ENCODE measurements around the gene ZNF81. TPM values are rescaled to one million over a fixed set of nuclear protein-coding genes. Genes with fewer than 3 reads are reported as not detected.

ZNF81 gene
- total and polyA plus RNA-seq, 2 of the 4 experiments (the other 2 are of a cell fraction) = 2.1 to 4.5 TPM

DNA sequence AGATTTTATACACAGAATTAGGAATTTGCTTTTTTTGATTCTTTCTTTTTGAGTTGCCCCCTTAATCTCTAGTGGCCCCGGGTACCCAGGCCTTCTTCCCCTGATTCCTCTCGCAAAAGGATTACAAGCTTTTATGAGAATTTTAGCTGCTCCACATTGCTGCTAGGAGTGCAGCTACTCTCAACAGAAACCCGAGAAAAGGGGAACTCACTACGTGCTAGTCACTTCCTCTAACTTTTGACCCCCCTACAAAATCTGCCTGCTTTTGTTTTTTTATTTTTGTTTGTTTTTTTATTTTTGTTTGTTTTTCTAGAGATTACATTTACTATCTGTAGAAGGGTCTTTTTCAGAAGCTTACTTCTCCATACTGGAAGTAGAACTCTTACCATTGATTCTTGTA is 64.1 kb downstream of the ZNF81 start:
- H3K4me3 ChIP-seq (ENCODE audit: insufficient read depth, low read depth, low read length) = no peak overlapping the region
- intact Hi-C loops (cut with micrococcal nuclease) = no loop called here
- H3K9me3 ChIP-seq (ENCODE audit: control insufficient read depth, insufficient read depth, low read length) = no peaks in the 10 kb centered on the region
- no peaks in the 10 kb centered on the region for H3K9me1 ChIP-seq (ENCODE audit: insufficient read depth, low read length)
- no peak overlapping the region for H3K4ac ChIP-seq (ENCODE audit: low read depth, low read length)
- in situ Hi-C loops (cut with MboI; ENCODE audit: low sequenced_read_pairs) = no loop called here
- ATAC-seq (ENCODE audit: low read depth) (no peak), DNase-seq (no peak)
- no peak overlapping the region for H2AK5ac ChIP-seq (ENCODE audit: low read depth, low read length)
- ChIA-PET CTCF (no interaction called here), POLR2A (ENCODE audit: unreplicated experiment) (no interaction called here)
- H4K20me1 ChIP-seq (ENCODE audit: insufficient read depth, low read length) = no peaks in the 10 kb centered on the region
- H4K8ac ChIP-seq (ENCODE audit: low read depth in 2 of 2, low read length in 2 of 2) = no peak overlapping the region
- WGBS, 2 experiments (ENCODE audit: extremely low coverage in 2 of 2, insufficient read length in 1 of 2) = 100% methylated on average over 1 of the region's 4 CpGs; no CpG with 5 or more reads in 1 of the 2 experiments
- no peak overlapping the region for H2BK15ac ChIP-seq (ENCODE audit: low read depth, low read length)
- no TSS peak for BruUV-seq (replicated peaks)
- H2BK5ac ChIP-seq (ENCODE audit: low read depth, low read length, poor library complexity, severe bottlenecking) = no peak overlapping the region
- H3K4me1 ChIP-seq (ENCODE audit: control insufficient read depth, insufficient read depth, low read length) = no peaks in the 10 kb centered on the region
- H3K79me1 ChIP-seq (ENCODE audit: low read depth in 1 of 2, low read length in 2 of 2) = no peaks in the 10 kb centered on the region
- H2BK120ac ChIP-seq (ENCODE audit: low read depth, low read length) = no peak overlapping the region
- no peak overlapping the region for H3K27ac ChIP-seq (ENCODE audit: insufficient read depth, low read length)
- H3K9ac ChIP-seq (ENCODE audit: low read depth, low read length) = no peak overlapping the region
- no peak overlapping the region for H3K4me2 ChIP-seq (ENCODE audit: low read depth, low read length)
- H3K27me3 ChIP-seq (ENCODE audit: control insufficient read depth, insufficient read depth, low read length) = no peaks in the 10 kb centered on the region
- no peak overlapping the region for H2AK9ac ChIP-seq (replicated peaks; ENCODE audit: low read depth, low read length, poor library complexity)
- no peak overlapping the region for H3K23ac ChIP-seq (ENCODE audit: low read depth, low read length)
- TF ChIP-seq NFE2L2 (IDR thresholded peaks at IDR 0.05; ENCODE audit: low read depth, low read length) (no peak), RFX5 (IDR thresholded peaks at IDR 0.05; ENCODE audit: low read depth, low read length) (no peak), CEBPB (IDR thresholded peaks at IDR 0.05; ENCODE audit: low read depth, low read length) (no peak), BHLHE40 (IDR thresholded peaks at IDR 0.05; ENCODE audit: low read depth, low read length) (no peak), POLR2A (IDR thresholded peaks at IDR 0.05; ENCODE audit: low read depth, low read length) (no peak), RCOR1 (IDR thresholded peaks at IDR 0.05; ENCODE audit: insufficient replicate concordance, low read length) (no peak), SMC3 (IDR thresholded peaks at IDR 0.05; ENCODE audit: low read depth, low read length) (no peak), FOS (IDR thresholded peaks at IDR 0.05; ENCODE audit: low read depth, low read length) (no peak), RAD21 (IDR thresholded peaks at IDR 0.05; ENCODE audit: low read length) (no peak), MAZ (IDR thresholded peaks at IDR 0.05; ENCODE audit: borderline replicate concordance, low read depth, low read length) (no peak), MAFK (IDR thresholded peaks at IDR 0.05; ENCODE audit: low read depth, low read length) (no peak), MXI1 (IDR thresholded peaks at IDR 0.05; ENCODE audit: borderline replicate concordance, low read depth, low read length) (no peak), CHD1 (IDR thresholded peaks at IDR 0.05; ENCODE audit: low read depth, low read length) (no peak)
- TF ChIP-seq, protein P1, sequence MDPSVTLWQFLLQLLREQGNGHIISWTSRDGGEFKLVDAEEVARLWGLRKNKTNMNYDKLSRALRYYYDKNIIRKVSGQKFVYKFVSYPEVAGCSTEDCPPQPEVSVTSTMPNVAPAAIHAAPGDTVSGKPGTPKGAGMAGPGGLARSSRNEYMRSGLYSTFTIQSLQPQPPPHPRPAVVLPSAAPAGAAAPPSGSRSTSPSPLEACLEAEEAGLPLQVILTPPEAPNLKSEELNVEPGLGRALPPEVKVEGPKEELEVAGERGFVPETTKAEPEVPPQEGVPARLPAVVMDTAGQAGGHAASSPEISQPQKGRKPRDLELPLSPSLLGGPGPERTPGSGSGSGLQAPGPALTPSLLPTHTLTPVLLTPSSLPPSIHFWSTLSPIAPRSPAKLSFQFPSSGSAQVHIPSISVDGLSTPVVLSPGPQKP (IDR thresholded peaks at IDR 0.05; ENCODE audit: borderline replicate concordance, low read depth, low read length) = no peak
- TF ChIP-seq, protein P2, sequence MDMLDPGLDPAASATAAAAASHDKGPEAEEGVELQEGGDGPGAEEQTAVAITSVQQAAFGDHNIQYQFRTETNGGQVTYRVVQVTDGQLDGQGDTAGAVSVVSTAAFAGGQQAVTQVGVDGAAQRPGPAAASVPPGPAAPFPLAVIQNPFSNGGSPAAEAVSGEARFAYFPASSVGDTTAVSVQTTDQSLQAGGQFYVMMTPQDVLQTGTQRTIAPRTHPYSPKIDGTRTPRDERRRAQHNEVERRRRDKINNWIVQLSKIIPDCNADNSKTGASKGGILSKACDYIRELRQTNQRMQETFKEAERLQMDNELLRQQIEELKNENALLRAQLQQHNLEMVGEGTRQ (IDR thresholded peaks at IDR 0.05; ENCODE audit: low read depth, low read length) = no peak
- TF ChIP-seq, protein P3, sequence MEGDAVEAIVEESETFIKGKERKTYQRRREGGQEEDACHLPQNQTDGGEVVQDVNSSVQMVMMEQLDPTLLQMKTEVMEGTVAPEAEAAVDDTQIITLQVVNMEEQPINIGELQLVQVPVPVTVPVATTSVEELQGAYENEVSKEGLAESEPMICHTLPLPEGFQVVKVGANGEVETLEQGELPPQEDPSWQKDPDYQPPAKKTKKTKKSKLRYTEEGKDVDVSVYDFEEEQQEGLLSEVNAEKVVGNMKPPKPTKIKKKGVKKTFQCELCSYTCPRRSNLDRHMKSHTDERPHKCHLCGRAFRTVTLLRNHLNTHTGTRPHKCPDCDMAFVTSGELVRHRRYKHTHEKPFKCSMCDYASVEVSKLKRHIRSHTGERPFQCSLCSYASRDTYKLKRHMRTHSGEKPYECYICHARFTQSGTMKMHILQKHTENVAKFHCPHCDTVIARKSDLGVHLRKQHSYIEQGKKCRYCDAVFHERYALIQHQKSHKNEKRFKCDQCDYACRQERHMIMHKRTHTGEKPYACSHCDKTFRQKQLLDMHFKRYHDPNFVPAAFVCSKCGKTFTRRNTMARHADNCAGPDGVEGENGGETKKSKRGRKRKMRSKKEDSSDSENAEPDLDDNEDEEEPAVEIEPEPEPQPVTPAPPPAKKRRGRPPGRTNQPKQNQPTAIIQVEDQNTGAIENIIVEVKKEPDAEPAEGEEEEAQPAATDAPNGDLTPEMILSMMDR (conservative IDR thresholded peaks at IDR 0.05; ENCODE audit: low read depth, low read length) = no peak
- H3K56ac ChIP-seq (ENCODE audit: extremely low read depth, insufficient read depth, low read length) = no peak overlapping the region
- H3K36me3 ChIP-seq (ENCODE audit: control insufficient read depth, insufficient read depth, low read length) = 0 out of 2 replicates have a peak, but pooled peaks cover 1% of the 10 kb centered on the region
- H2BK20ac ChIP-seq (ENCODE audit: low read depth, low read length) = no peak overlapping the region
- no peak overlapping the region for H2AFZ ChIP-seq (replicated peaks; ENCODE audit: low read length, poor library complexity)
- no peak overlapping the region for H3K18ac ChIP-seq (ENCODE audit: low read depth, low read length)
- H3K14ac ChIP-seq (replicated peaks; ENCODE audit: low read depth, low read length) = no peak overlapping the region
- dilution Hi-C loops (cut with HindIII; ENCODE audit: low sequenced_read_pairs, unreplicated experiment) = no loop called here
- no peak overlapping the region for H4K5ac ChIP-seq (ENCODE audit: low read depth, low read length)
- H4K91ac ChIP-seq (ENCODE audit: insufficient read depth, low read depth, low read length) = no peak overlapping the region
